MM.1S (cell line): ENCODE data around the gene WDFY1.

Experiments
- EZH2 ChIP-seq: fragments of 300-600 bp; sonication (generic); optimal IDR thresholded peaks from 2 replicates; pipeline ENCODE3; 2017; ENCODE audit warnings: low read depth, mild to moderate bottlenecking, antibody characterized with exemption, low read length, mixed read lengths
- TF ChIP-seq, protein P1 (sequence below): fragments of 300-600 bp; sonication (generic); IDR thresholded peaks from 2 replicates; pipeline ENCODE4 v1.5.1; 2016; ENCODE audit warnings: antibody characterized with exemption, low read length, mixed read lengths

DNA sequence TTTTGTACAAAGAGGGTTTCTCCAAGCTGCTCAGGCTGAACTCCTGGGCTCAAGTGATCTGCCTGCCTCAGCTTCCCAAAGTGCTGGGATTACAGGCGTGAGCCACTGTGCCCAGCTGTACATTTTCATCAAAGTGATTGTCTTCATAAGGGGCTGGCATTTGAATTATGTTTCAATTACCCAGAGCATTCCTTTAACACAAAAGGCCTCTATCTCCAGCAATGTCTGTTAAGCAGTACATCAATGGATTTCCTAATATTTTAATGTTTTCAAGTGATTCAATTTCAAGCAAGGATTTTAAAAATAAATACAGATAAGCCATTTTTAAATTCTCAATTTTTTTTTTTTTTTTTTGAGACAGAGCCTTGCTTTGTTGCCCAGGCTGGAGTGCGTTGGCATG, 56.9 kb downstream of the WDFY1 start:
- TF ChIP-seq, protein P1, sequence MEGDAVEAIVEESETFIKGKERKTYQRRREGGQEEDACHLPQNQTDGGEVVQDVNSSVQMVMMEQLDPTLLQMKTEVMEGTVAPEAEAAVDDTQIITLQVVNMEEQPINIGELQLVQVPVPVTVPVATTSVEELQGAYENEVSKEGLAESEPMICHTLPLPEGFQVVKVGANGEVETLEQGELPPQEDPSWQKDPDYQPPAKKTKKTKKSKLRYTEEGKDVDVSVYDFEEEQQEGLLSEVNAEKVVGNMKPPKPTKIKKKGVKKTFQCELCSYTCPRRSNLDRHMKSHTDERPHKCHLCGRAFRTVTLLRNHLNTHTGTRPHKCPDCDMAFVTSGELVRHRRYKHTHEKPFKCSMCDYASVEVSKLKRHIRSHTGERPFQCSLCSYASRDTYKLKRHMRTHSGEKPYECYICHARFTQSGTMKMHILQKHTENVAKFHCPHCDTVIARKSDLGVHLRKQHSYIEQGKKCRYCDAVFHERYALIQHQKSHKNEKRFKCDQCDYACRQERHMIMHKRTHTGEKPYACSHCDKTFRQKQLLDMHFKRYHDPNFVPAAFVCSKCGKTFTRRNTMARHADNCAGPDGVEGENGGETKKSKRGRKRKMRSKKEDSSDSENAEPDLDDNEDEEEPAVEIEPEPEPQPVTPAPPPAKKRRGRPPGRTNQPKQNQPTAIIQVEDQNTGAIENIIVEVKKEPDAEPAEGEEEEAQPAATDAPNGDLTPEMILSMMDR: no peak
- TF ChIP-seq EZH2: no peak
